ENCODE data around the gene LRRC25.

The LRRC25 gene

DNA sequence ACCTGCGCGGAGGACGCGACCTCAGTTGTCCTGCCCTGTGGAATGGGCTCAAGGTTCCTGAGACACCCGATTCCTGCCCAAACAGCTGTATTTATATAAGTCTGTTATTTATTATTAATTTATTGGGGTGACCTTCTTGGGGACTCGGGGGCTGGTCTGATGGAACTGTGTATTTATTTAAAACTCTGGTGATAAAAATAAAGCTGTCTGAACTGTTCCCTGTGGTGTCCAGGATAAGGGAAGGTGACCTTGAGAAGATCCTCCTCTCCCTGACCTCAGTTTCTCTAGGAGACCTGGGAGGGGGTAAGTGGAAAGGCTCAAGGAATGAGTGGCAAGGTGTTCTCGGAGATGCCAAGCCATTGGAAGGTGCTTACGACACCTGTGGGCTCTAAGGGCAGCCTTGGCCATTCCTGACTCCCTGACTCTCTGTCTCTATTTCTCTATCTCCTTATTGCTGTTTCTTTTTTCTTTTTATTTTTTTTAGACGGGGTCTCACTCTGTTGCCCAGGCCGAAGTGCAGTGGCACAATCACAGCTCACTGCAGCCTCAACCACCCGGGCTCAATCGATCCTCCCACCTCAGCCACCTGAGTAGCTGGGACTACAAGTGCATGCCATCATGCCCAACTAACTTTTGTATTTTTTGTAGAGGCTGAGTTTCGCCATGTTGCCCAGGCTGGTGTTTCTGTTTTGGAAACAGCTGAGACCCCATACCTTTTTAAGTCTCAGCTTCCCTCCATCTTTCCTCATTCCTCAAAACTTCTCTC lies 8.3 kb downstream of the LRRC25 start:
- H3K27me3 ChIP-seq (ENCODE audit: control insufficient read depth, insufficient read depth, low read length), result no peaks in the 10 kb centered on the region
- peak overlapping the region; percentile 25 for H3K4me3 ChIP-seq (ENCODE audit: low read depth, low read length)
- H2AFZ ChIP-seq, result no peak overlapping the region
- H3K4me2 ChIP-seq (ENCODE audit: low read length), result peak overlapping the region; percentile 56
- H3K4me1 ChIP-seq, result peaks cover 7% of the 10 kb centered on the region
- no peaks in the 10 kb centered on the region for H3K9me3 ChIP-seq (ENCODE audit: control insufficient read depth, low read length)
- no peaks in the 10 kb centered on the region for H3K36me3 ChIP-seq (ENCODE audit: control insufficient read depth, insufficient read depth, low read length)
- H3K79me2 ChIP-seq, result no peaks in the 10 kb centered on the region
- TF ChIP-seq, protein P1, sequence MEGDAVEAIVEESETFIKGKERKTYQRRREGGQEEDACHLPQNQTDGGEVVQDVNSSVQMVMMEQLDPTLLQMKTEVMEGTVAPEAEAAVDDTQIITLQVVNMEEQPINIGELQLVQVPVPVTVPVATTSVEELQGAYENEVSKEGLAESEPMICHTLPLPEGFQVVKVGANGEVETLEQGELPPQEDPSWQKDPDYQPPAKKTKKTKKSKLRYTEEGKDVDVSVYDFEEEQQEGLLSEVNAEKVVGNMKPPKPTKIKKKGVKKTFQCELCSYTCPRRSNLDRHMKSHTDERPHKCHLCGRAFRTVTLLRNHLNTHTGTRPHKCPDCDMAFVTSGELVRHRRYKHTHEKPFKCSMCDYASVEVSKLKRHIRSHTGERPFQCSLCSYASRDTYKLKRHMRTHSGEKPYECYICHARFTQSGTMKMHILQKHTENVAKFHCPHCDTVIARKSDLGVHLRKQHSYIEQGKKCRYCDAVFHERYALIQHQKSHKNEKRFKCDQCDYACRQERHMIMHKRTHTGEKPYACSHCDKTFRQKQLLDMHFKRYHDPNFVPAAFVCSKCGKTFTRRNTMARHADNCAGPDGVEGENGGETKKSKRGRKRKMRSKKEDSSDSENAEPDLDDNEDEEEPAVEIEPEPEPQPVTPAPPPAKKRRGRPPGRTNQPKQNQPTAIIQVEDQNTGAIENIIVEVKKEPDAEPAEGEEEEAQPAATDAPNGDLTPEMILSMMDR (IDR thresholded peaks at IDR 0.05), result no peak
- no peak overlapping the region for H3K9ac ChIP-seq
- H3K27ac ChIP-seq, result peak overlapping the region; percentile 51

- H3K36me3 ChIP-seq (ENCODE audit: control insufficient read depth, insufficient read depth, low read length), result no peaks in the 10 kb centered on the region
- H3K79me2 ChIP-seq, result no peaks in the 10 kb centered on the region
- H3K4me3 ChIP-seq (ENCODE audit: low read depth, low read length), result peak overlapping the region; percentile 25
- H2AFZ ChIP-seq, result peak overlapping the region; percentile 93
- H3K27ac ChIP-seq, result peak overlapping the region; percentile 51
- peak overlapping the region; percentile 56 for H3K4me2 ChIP-seq (ENCODE audit: low read length)
- H3K9ac ChIP-seq, result no peak overlapping the region
- no peaks in the 10 kb centered on the region for H3K27me3 ChIP-seq (ENCODE audit: control insufficient read depth, insufficient read depth, low read length)
- TF ChIP-seq, protein P1 (IDR thresholded peaks at IDR 0.05), result peak; percentile 100
- H3K4me1 ChIP-seq, result peaks cover 7% of the 10 kb centered on the region
- H3K9me3 ChIP-seq (ENCODE audit: control insufficient read depth, low read length), result no peaks in the 10 kb centered on the region
Observed at GRCh38 chr19:18388100-18388959, 9.1 kb downstream of the LRRC25 start.

DNA sequence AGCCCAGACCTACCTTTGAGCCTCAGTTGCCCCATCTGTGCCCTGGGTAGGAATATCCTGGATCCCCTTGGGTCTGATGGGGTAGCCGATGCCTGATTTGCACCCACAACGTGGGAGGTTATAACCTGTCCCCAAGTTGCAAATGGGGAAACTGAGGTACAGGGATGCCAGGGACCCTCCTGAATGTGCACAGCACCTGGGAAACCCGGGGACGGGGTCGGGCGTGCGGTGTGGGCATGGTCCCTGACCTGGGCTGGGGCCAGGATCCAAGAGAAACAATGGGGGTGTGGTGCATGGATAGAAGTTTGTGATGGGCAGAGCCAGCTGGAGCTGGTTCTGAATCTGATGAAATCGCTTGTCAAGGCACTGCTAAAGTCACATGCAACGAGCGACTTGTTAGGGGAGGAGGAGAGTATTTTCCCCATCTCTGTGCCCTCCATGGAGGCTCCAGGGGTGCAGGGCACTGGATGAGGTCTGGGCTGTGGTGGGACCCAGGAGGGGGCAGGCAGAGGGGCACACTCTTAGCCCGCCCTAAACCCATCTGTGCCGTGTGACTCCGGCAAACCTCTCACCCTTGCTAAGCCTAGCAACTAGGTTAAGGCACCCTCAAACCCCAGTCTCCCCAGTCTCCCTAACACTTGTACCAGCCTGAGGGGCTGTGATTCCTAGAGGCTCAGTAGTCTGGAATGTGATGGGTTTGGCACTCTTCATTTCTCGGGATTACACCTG lies 10.7 kb downstream of the LRRC25 start:
- H3K27ac ChIP-seq, result no peak overlapping the region
- TF ChIP-seq, protein P1 (IDR thresholded peaks at IDR 0.05), result no peak
- peaks cover 7% of the 10 kb centered on the region for H3K4me1 ChIP-seq
- H3K79me2 ChIP-seq, result no peaks in the 10 kb centered on the region
- no peaks in the 10 kb centered on the region for H3K9me3 ChIP-seq (ENCODE audit: control insufficient read depth, low read length)
- H3K27me3 ChIP-seq (ENCODE audit: control insufficient read depth, insufficient read depth, low read length), result no peaks in the 10 kb centered on the region
- H3K4me3 ChIP-seq (ENCODE audit: low read depth, low read length), result no peak overlapping the region
- no peaks in the 10 kb centered on the region for H3K36me3 ChIP-seq (ENCODE audit: control insufficient read depth, insufficient read depth, low read length)
- H3K9ac ChIP-seq, result no peak overlapping the region
- H3K4me2 ChIP-seq (ENCODE audit: low read length), result no peak overlapping the region
- H2AFZ ChIP-seq, result no peak overlapping the region

- peaks cover 7% of the 10 kb centered on the region for H3K4me1 ChIP-seq
- no peak within 1 kb of the TSS for H3K27ac ChIP-seq
- H3K9ac ChIP-seq, result no peak within 1 kb of the TSS
Observed at GRCh38 chr19:18385675-18386542, 11.5 kb downstream of the LRRC25 start, which contains the start of gene GDF15. GDF15 (plus strand) TSS chr19:18386158; CDS start chr19:18386190, 32 bp downstream.

More at GRCh38 chr19:18385675-18386542, 11.5 kb downstream of the LRRC25 start, which contains the start of gene GDF15:
- no peaks in the 10 kb centered on the region for H3K36me3 ChIP-seq (ENCODE audit: control insufficient read depth, insufficient read depth, low read length)
- no peaks in the 10 kb centered on the region for H3K27me3 ChIP-seq (ENCODE audit: control insufficient read depth, insufficient read depth, low read length)
- H3K4me3 ChIP-seq (ENCODE audit: low read depth, low read length), result no peak within 1 kb of the TSS
- H3K9me3 ChIP-seq (ENCODE audit: control insufficient read depth, low read length), result no peaks in the 10 kb centered on the region
- H3K4me2 ChIP-seq (ENCODE audit: low read length), result no peak within 1 kb of the TSS
- TF ChIP-seq, protein P1 (IDR thresholded peaks at IDR 0.05), result peak; percentile 10
- no peaks in the 10 kb centered on the region for H3K79me2 ChIP-seq
- no peak within 1 kb of the TSS for H2AFZ ChIP-seq
